ENCODE data around the gene VAMP7.

- no peak for TF ChIP-seq CTCF (IDR thresholded peaks at IDR 0.05)
- TF ChIP-seq POLR2A (IDR thresholded peaks at IDR 0.05), result peak; percentile 86
These were observed at the start of gene VAMP7 for GRCh38 chrX:155881158-155881993.

Data from right lobe of liver (tissue), 4 donors.